H54 (cell line): ENCODE measurements around the gene CACNA1C.

Experiments used
- DNase-seq: peaks from one replicate; pipeline ENCODE4 v3.0.0; 2011; ENCODE audit warnings: low spot score, mixed read lengths; ENCODE audit not compliant: insufficient read length
- FAIRE-seq: peaks from 3 replicates; lab custom pipeline; 2011; peaks lifted over from hg19 to GRCh38; lab: Jason Lieb, UNC
- POLR2A ChIP-seq: IDR thresholded peaks from 2 replicates; pipeline ENCODE4 v1.6.1; 2011; ENCODE audit warnings: low read depth, mild to moderate bottlenecking, low read length

The CACNA1C gene

DNA sequence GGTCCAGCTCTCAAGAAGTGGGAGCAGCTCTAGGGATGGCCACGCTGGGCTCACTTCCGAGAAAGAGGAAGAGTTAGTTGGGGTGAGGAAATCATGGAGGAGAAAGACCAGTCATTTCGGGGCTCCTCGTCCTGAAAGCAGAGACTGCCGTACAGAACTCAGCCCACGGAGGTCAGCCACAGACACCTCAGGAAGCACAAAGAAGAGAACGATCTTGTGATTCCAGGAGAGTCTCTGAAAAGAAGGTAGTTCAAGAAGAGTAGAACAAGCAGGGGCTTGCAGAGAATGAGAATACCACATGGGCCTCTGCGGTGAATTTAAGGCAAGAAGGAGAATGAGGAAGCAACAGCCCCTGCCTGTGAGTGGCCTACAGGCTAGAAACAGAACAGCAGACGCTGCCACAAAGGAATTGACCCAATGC lies 311.9 kb downstream of the CACNA1C start:
- DNase-seq (no peak), FAIRE-seq (no peak)
- no peak for TF ChIP-seq POLR2A

DNA sequence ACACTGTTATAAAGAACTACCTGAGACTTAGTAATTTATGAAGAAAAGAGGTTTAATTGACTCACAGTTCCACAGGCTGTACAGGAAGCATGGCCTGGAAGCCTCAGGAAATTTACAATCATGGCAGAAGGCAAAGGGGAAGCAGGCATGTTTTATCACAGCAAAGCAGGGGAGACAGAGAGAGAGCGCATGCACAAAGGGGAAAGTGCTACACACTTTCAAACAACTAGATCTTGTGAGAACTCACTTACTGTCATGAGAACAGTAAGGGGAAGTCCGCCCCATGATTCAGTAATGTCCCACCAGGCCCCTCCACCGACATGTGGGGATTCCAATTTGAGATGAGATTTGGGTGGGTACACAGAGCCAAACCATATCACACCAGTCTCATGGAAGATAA lies 313.9 kb downstream of the CACNA1C start:
- TF ChIP-seq POLR2A: no peak
- DNase-seq (no peak), FAIRE-seq (no peak)

DNA sequence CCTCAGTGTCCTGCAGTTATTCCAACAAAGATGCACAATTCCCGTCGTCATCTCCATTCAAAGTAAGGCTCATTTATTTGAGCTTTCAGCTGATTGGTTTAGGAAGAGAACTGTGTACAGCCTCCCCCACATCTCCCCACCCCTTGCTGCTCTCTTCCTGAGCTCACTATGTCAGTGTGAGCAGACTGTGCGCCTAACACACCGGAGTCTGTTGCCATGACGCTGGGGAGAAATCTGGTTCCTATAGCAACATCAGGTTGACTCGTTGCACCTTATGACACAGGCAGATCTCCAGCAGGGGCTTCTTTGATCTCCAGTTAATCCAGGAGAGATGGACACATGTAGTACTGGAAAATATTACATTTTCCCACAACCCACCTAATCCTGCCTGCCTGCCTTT lies 319.4 kb downstream of the CACNA1C start:
- FAIRE-seq (no peak), DNase-seq (no peak)
- no peak for TF ChIP-seq POLR2A

DNA sequence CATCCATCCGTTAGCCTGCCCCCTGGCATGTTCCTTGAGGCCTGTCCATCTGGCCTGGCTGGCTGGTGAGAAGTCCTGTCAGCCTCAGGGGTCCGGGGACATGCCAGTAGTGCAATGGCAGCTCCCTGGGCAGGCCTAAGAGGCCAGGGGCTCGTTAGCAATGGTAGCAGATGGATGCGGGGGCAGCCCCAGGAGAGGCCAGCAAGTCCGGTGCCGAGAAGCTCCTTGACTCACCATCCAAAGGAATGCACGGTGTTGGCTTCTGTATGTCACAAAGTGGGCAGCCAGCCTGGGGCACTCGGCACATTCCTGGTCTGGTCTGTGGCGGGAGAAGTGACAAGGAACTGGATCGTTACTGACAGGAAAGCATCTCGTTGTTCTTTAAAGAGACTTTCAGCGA lies 319.9 kb downstream of the CACNA1C start:
- TF ChIP-seq POLR2A: no peak
- FAIRE-seq: no peak

DNA sequence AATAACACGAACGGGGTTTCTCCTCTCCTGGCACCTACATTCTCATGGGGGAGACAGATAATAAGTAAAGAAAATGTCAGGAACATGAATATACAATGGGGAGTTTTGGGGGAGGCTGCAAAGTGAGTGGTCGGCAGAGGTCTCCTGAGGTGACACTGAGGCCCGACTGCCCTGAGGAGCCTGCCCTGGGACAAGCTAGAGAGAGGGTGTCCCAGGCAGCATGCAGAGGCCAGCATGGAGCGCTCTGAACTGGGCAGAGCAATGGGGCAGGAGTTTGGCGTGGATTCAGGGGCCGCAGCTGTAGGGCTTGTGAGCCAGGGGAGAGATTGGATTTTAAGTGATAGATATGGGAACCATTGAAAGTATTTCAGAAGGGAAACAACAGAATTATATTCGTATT lies 320.5 kb downstream of the CACNA1C start:
- no peak for FAIRE-seq
- no peak for TF ChIP-seq POLR2A

More for the DNA sequence above, 319.9 kb downstream of the CACNA1C start:
- no peak for DNase-seq

DNA sequence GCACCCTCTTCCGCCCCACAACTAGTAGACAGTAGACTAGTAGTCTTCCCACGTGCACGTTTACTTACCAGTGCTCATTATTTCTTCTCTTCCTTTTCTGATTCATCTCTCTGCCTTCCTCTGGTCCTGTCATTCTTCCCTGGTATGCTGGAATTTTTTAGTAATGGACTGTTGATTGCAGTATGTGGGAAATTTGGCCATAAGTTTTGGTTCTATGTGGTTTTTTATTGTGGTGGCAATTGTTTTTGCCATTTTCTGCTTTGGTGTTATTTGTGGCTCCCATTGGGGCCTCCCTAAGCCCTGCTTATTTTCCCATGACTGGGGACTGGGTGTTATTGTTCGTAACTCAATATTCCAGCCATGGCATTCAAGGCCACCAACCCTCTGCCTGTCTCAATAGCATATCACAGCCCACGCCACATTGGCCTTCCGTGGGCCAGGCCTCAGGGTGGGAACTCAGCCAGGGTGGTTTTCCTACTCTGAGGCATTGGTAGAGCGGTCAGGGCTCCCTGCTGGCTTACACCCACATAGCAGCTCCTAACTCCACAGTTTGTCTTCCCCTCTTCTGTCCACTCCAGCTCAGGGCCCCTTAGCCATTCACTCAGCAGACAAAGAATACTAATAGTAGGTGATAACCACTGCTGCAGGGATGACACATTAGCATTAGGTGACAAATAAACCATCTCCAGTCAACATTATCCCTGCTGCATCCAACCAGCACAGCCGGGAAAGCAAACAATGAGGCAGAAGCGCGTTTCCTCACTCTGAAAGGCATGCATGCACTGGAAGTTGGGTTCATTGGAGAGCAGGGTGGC lies 321.5 kb downstream of the CACNA1C start:
- FAIRE-seq (no peak), DNase-seq (no peak)
- no peak for TF ChIP-seq POLR2A

More for the DNA sequence above, 320.5 kb downstream of the CACNA1C start:
- DNase-seq: no peak

DNA sequence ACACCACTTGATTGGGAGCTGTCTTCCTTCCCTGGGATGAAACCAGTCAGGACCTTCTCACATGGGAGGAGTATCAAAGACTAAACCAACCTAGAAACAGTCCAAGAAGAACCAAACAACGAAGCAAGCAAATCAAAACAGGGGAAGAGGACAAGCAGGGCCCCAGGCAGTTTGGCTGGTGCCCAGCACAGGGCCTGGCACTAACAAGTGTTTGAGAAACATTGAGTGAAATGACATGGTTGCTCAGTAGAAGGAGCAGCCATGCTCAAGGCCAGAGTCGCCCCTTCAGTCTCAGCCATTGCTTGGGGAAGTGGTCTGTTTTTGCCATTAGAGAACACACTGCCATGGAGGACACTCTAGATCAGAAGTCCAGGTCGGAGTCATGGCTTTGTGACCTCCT lies 323.1 kb downstream of the CACNA1C start:
- DNase-seq (no peak), FAIRE-seq (no peak)
- no peak for TF ChIP-seq POLR2A

DNA sequence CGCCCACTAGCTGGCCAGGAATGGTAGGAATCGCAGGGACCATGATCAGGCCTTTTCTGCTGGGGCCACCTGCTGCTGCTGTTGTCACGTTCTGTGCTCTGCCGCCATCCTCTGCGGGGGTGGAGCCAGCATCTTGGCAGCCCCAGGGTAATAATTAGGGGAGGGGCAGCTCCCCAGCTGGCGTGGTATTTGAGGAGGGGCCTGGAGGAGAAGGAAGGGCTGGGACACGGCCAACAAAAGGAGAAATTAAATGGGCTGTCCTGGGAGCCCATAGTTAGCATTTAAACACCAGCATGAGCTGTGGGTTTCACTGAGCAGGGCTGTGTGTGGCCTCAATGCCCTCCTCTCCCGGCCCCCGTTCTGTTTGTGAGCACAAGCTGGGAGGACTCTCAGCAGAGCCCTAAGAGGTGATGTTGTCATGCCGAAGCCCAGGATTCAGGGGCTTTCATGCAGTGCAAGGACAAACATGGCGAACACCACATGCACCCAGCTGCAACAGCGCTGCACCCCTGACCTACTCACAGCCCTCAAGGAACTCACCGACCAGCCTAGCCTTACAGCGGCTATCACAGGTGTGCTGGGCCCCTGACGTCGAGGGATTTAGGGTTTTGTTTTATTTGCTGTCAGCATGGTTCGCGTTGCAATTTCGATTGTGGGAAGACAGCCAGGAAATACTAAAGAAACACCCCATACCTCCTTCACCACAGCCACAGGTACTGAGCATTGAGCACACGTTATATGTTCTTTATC lies 324.3 kb downstream of the CACNA1C start:
- no peak for TF ChIP-seq POLR2A
- FAIRE-seq (no peak), DNase-seq (no peak)

DNA sequence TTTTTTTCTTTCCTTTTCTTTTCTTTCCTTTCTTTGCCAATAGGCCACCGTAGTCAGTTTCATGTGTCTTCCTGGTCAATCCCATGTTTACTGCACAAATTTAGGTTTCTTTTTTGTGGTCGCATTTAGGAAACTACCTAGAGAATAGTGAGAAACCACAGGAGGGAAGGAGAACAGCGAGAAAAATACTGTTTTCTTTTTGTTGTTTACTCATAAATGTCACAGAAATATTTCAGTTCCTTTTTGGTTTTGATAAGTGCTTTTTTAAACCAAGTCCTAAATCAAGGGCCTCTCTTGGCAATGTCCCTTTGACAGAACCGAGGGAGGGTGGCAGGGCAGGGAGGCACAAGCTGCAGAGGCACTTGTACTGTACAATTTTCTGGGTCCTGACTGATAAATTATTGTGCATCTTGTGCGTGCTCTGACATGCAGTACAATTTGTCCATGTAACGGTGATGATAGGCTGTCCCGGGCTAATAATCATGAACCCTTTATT lies 326.1 kb downstream of the CACNA1C start:
- DNase-seq (no peak), FAIRE-seq (no peak)
- TF ChIP-seq POLR2A: no peak

DNA sequence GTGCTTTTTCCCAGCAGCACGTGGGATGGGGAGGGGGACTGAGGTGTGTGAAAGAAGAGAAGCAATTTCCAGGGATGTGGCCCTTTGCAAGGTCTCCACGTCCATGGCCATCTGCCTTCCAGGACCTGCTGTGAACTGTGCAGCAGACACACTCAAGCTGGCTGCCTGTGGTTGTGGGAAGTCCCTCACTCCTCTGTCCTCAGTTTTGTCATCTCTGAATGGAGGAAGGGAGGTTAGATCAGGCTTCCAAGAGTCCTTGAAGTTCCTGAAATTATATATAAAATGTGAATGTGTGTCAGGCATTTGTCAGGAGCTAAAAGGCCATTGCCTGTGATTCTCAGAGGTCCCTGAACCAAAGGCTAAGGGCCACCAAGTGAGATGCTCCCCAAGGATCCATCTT lies 328.2 kb downstream of the CACNA1C start:
- TF ChIP-seq POLR2A: no peak
- no peak for DNase-seq
- no peak for FAIRE-seq

DNA sequence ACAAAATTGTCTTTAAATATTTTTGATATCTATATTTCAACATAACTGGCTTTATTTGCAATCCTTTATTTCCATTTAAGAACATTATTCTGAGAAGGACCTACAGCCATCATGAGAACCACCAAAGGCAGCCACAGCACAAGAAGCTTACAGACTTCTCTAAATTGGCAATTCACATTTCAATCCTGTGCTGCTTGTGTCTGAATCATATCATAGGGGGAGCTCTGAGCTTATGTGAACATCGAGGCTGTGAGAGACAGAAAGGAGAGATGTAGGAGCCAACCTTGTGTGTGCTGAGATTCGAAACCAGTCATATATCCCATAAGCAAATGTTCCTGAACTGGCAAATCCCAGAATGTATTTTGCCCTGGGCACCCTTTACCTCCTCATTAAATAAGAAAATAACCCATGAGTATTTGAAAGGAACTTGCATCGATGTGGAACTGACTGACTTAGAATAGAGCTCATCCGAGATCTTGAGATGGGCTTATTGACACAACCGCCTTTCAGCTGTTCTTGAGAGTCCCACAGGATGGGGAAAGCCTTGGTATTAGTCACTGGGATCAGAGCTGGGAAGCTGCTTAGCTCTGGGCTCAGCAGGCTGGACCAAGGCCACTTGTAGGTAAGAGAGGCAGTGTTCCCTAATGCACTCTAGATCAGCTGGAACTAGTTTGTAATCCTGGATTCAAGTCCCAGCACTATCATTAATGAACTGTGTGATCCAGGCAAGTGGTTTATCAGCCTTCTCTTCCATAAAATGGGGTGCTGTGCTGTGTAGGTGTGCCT lies 329.8 kb downstream of the CACNA1C start:
- DNase-seq (no peak), FAIRE-seq (no peak)
- no peak for TF ChIP-seq POLR2A

DNA sequence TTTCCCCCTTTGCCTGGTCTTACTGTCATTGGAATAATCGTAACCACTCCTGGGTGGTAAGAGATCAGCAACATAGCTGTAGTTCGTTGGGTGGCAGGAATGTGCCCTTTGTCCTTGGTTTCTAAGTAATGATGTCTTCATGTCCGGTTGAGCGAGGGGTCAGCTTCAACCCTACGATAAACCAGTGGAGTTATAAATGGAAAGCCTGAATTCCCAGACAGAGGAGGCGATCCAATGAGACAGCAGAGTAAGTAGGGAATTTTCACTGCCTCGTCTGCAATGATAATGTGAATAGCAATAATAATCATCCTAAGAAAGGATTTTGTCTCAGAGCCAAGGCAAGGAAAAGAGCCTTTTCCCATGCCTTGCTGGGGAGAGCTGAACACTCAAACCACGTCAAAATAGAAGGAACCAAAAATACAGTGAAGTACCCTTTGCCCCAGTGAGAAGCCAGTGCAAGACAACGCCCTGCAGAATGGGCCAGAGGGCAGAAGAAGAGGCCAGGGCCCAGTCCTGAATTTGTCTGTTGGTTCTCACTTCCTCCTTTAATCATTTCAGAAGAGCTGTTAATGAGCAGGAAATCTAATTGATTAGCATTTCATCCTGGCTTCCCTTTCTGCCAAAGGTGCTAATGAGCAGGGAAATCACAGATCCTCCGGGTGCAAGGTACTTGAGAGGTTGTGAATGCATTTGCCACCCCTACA lies 330.7 kb downstream of the CACNA1C start:
- DNase-seq (no peak), FAIRE-seq (no peak)
- TF ChIP-seq POLR2A: no peak

DNA sequence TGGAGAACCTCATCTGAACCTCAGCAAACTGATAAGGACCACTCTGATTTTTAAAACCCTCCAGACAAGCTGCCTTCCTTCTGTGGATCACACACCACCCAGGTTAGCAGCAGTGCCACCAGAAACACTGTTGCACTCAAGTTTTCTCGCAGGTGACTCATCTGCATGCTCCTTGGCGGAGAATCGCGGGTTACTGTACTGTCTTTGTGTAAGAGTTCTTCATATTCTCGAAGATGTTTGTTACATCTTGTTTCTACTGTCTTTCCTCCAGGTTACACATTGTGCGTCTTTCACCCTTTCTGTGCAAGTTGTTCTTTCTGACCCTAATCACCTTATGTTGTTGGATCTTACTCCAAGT lies 331.2 kb downstream of the CACNA1C start:
- DNase-seq (no peak), FAIRE-seq (no peak)
- TF ChIP-seq POLR2A: no peak
